Heart right ventricle (tissue), 16 donors: ENCODE measurements around the gene NOL6. TPM values are rescaled to one million over a fixed set of nuclear protein-coding genes. Genes with fewer than 3 reads are reported as not detected.

Experiments used
- ATAC-seq, 8 donors: fragments of 200-7000 bp; cut with Tn5 transposase; one replicate each; pipeline ENCODE4 v1.9.1; 2020; ENCODE audit warnings: mild to moderate bottlenecking in 8 of 8, moderate library complexity in 8 of 8, moderate number of reproducible peaks in 1 of 8
- DNase-seq, 2 donors: peaks; one replicate each; pipeline ENCODE4 v3.0.0-alpha.2; 2020
- H3K27ac ChIP-seq, 10 donors: fragments of 200-600 bp; sonication (generic) in 2 of 10; one replicate each; pipeline versions ENCODE4 v1.5.0 to v1.8.0; 2020 to 2022; ENCODE audit warnings: mild to moderate bottlenecking in 3 of 10
- H3K27me3 ChIP-seq, 7 donors: fragments of 200-600 bp; one replicate each; pipeline ENCODE4 v1.8.0; 2021 to 2022; ENCODE audit warnings: mild to moderate bottlenecking in 2 of 7
- H3K36me3 ChIP-seq, 9 donors: fragments of 200-600 bp; sonication (generic) in 1 of 9; one replicate each; pipeline versions ENCODE4 v1.5.0 to v1.8.0; 2020 to 2022; ENCODE audit warnings: mild to moderate bottlenecking in 2 of 9
- H3K4me1 ChIP-seq, 9 donors: fragments of 200-600 bp; sonication (generic) in 1 of 9; one replicate each; pipeline versions ENCODE4 v1.5.0 to v1.8.0; 2020 to 2022; ENCODE audit warnings: mild to moderate bottlenecking in 4 of 9
- H3K4me3 ChIP-seq, 10 donors: fragments of 200-600 bp; sonication (generic) in 2 of 10; one replicate each; pipeline versions ENCODE4 v1.5.0 to v1.8.0; 2020 to 2022; ENCODE audit warnings: mild to moderate bottlenecking in 7 of 10, moderate library complexity in 2 of 10
- H3K9me3 ChIP-seq, 11 donors: fragments of 200-600 bp in 10 of 11; sonication (generic) in 2 of 11; one replicate each; pipeline versions ENCODE4 v1.5.0 to v1.8.0; 2013 to 2022; ENCODE audit warnings: mild to moderate bottlenecking in 2 of 11, control low read depth in 1 of 11, moderate library complexity in 1 of 11
- CTCF ChIP-seq, 9 donors: fragments of 200-600 bp; sonication (generic) in 2 of 9; IDR thresholded peaks; one replicate each; pipeline versions ENCODE4 v1.5.0 to v1.8.0; 2021 to 2022; ENCODE audit warnings: antibody characterized with exemption in 9 of 9, mild to moderate bottlenecking in 5 of 9, moderate library complexity in 1 of 9
- WGBS, 2 donors: extraction: QIAGEN DNeasy Blood & Tissue Kit; methylation state at CpG; one replicate each; pipeline ENCODE4 v1.1.7; 2013; ENCODE audit warnings: inconsistent platforms in 1 of 2; 5-methylcytosine and 5-hydroxymethylcytosine counted together
- intact Hi-C, 10 donors: fragments of 100-400 bp; cut with DNase I; formaldehyde crosslinking; loops; one replicate each; pipeline versions ENCODE4 v1.11.1 to v1.14.2; 2022
- polyA plus RNA-seq, 2 donors: library from polyadenylated mRNA; stranded (reverse); fragments of 200-250 nt; gene quantifications; one replicate each; pipeline ENCODE4 v1.2.3, GENCODE V29; 2013
- total RNA-seq, 10 donors: library from RNA; stranded (reverse); fragmentation: NEBNext Ultra II Directional in 3 of 10; extraction: Animal tissue kit (Norgen Biotek cat#: 25700) in 3 of 10; gene quantifications; one replicate each; pipeline versions ENCODE4 v1.2.1 to v1.2.4, GENCODE V29; 2021 to 2023
- donor health status: Arrhythmogenic right ventricular cardiomyopathy.
- donor health status: ischemic (EF 13 %, LVEDD 7.1; RV severe dilation, severe dysfunction).
- donor health status: healthy with polysubstance abuse.
- donor health status: DM: no; HTN: yes; CAD: no.
- donor health status: DM: no; HTN: no; CAD: no.
- donor health status: ischemic (EF 25% LVEDD 6.9; RV normal size, moderate dysfunction).
- donor health status: ischemic (EF 25% LVEDD 5.7; RV mildly dilated, moderate dysfunction).
- donor health status: healthy.
- donor health status: DM: yes; HTN: yes; CAD: no.
- donor health status: Ischemic cardiomyopathy.
- donor health status: ischemic (EF 35%, LVEDD 5.7; RV mildly dilated, moderate dysfunction).
- donor health status: nonischemic (EF 11% LVEDD 7.7; RV severe dilation, severe dysfunction).
- donor health status: DM: yes; HTN: yes; CAD: no.
- donor health status: PGD.
- donor health status: ischemic (EF 29% LVEDD 5.4; RV normal size, mild dysfunction).
- donor health status: nonischemic (EF 23%, LVEDD 6.1; RV moderate dilation, normal function).

Gene NOL6
- total and polyA plus RNA-seq, 12 donors: 13.0 to 23.2 (median 15.1) TPM

DNA sequence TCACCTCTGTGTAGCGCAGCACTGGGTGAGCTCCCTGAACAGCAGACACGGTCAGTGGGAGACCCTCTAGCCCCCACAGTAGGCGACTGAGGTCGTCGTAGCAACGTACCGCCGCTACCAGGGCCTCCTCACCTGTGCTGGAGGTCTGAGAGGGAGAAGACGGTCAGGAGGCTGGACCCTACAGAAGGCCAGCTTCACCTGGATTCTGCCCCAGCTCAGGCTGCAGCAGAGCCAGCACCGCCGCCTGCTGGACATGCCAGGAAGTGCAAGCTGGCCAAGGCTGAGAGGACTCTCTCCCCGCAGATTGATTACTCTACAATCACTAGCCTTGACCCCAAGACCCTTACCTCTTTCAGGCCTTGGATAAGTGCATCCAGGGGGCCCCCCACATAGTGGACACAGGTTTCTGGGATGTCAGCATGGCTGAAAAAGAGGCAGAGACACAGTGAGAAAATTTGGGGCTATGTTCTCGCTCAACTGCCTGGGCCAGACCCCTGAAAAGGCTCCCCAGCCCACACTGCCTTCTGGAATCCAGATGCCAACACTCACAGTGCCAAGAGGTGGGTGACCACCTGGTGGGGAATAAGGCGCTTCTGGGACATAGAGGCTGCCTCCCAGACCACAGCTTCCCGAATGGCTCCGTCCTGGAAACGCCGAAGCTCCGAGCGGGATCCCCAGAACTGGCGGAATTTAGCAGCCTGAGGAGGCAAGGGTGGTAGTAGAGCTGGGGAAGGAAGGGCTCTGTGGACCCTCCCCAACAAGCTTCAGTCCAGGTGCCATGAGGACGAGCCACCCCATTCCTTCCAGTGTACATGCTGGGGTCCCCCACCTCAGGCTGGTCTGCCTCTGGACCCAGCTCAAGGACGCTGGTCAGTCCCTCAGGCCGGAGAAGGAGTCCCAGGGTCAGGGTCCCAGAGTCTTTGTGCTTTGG is 6.9 kb downstream of the NOL6 start:
- Histone ChIP-seq H3K27ac (no peak overlapping the region), H3K36me3 (peaks cover 11 to 100% (median 90%) of the 10 kb centered on the region in 9 donors), H3K4me3 (no peak overlapping the region), H3K9me3 (no peaks in the 10 kb centered on the region), H3K4me1 (peaks cover 0 to 2% (median 0%) of the 10 kb centered on the region in 9 donors), H3K27me3 (no peaks in the 10 kb centered on the region)
- peak; percentile 25 to 81 (median 50) for ATAC-seq
- intact Hi-C loops: loop anchor here in 9 of 10 donors (2.0 to 10.0 kb wide), 7 partner anchors 65 to 182 kb away; partner anchors contain the start of gene AQP7 (in 1 of the 9)
- DNase-seq: peak; percentile 45 to 71
- WGBS, 2 donors: 79 to 80% methylated on average over 24 of the region's 24 CpGs
- peak; percentile 85 to 96 (median 93) for TF ChIP-seq CTCF (IDR thresholded peaks at IDR 0.05)

DNA sequence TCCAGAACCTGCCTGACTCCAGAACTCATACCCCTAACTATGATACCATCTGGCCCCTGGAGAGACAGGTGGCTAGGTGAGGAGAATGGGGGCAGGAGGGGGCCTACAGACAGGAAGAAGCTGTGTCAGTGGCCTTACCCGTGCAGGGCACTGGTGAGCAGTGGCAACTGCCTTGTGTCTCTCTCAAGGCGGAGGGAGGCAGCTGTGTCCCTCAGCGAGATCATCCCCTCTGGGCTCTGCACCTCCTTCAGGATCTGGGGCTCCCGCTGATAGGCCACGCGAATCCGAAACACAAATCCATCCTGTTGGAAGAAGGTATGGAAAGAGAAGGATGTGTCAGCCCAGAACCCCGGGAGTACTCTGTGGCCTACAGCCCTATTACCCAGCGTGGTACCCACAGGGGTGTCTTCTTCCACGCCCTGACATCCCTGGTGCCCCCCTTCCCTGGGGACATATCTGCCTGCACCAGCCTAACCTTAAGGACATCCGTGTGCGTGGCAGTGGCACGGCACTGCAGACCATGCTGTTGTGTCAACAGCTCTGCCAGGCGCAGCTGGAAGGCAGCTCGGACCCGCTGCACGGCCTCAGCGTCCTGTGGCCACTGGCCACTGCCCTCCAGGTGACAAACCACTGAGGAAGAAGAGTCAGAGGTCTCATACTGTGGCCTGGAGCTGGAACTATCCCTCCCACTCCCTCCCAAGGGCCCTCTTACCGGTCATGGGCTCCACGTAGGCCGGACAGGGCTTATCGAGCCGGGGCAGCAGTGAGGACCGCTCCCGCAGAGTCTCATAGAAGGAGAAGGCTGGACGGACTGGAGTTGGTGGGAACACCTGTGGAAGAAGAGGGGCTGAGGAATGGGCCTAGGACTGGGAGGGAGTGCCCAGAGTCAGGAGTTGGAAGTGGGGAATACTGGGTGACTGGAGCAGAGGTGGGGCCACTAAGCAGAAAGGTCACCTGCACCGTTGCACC is 7.8 kb downstream of the NOL6 start:
- peaks cover 11 to 100% (median 89%) of the 10 kb centered on the region in 9 donors for H3K36me3 ChIP-seq
- no peaks in the 10 kb centered on the region for H3K9me3 ChIP-seq
- intact Hi-C loops: loop anchor here in 9 of 10 donors (2.0 to 10.0 kb wide), 7 partner anchors 64 to 181 kb away; partner anchors contain the start of gene AQP7 (in 1 of the 9)
- H3K27ac ChIP-seq: no peak overlapping the region
- no peaks in the 10 kb centered on the region for H3K4me1 ChIP-seq
- H3K27me3 ChIP-seq: no peaks in the 10 kb centered on the region
- no peak for TF ChIP-seq CTCF (IDR thresholded peaks at IDR 0.05)
- WGBS, 2 donors: 93 to 95% methylated on average over 27 of the region's 27 CpGs
- H3K4me3 ChIP-seq: no peak overlapping the region
- peak in 1 of 8 donors; percentile 2 for ATAC-seq
- DNase-seq: no peak

- intact Hi-C loops: loop anchor here in 8 of 10 donors (5.0 to 10.0 kb wide), 6 partner anchors 63 to 180 kb away; partner anchors contain the start of gene AQP7 (in 1 of the 8)
These were observed 8.6 kb downstream of the NOL6 start for GRCh38 chr9:33465096-33465495.

More at GRCh38 chr9:33465096-33465495, 8.6 kb downstream of the NOL6 start:
- no peak for TF ChIP-seq CTCF (IDR thresholded peaks at IDR 0.05)
- H3K4me1 ChIP-seq: no peaks in the 10 kb centered on the region
- ATAC-seq (no peak), DNase-seq (no peak)
- 95 to 97% methylated on average over 9 of the region's 9 CpGs for WGBS, 2 donors
- no peaks in the 10 kb centered on the region for H3K9me3 ChIP-seq
- H3K27me3 ChIP-seq: no peaks in the 10 kb centered on the region
- H3K27ac ChIP-seq: no peak overlapping the region
- H3K36me3 ChIP-seq: peaks cover 11 to 95% (median 82%) of the 10 kb centered on the region in 9 donors
- no peak overlapping the region for H3K4me3 ChIP-seq
